Subcutaneous adipose tissue (tissue), 4 donors: ENCODE results near the gene PDE8A. TPM values are rescaled to one million over a fixed set of nuclear protein-coding genes. Genes with fewer than 3 reads are reported as not detected.

Experiments
- CTCF ChIP-seq: fragments of 450-650 bp; IDR thresholded peaks from one replicate; pipeline ENCODE4 v1.5.1; 2016; ENCODE audit warnings: low read depth, mild to moderate bottlenecking, control low read depth, antibody characterized with exemption, moderate library complexity
- total RNA-seq, 4 donors: library from RNA; depleted of rRNA; stranded (reverse); fragments of >200 nt; gene quantifications; one replicate each; pipeline ENCODE4 v1.1.0, GENCODE V29; 2016

Gene PDE8A
- total RNA-seq, 4 donors from 2014 or later = 55.3 to 129 (median 99.3) TPM

GRCh38 chr15:84975871-84976351, 5.7 kb upstream of the PDE8A start:
- TF ChIP-seq CTCF = no peak

- TF ChIP-seq CTCF = no peak
Measured at GRCh38 chr15:84976746-84977345, 4.8 kb upstream of the PDE8A start.

- TF ChIP-seq CTCF = no peak
Measured at GRCh38 chr15:84979651-84980050, 2.0 kb upstream of the PDE8A start.

GRCh38 chr15:84980196-84981053, 1.2 kb upstream of the PDE8A start:
- no peak for TF ChIP-seq CTCF

- TF ChIP-seq CTCF = no peak
Measured at GRCh38 chr15:84981054-84981710, 474 bp upstream of the PDE8A start.

- no peak for TF ChIP-seq CTCF
Measured at GRCh38 chr15:84982301-84982920, 755 bp downstream of the PDE8A start.

- no peak for TF ChIP-seq CTCF
Measured at GRCh38 chr15:84983294-84983693, 1.6 kb downstream of the PDE8A start.
